AG04450 (cell line): ENCODE results near the gene TTBK1. TPM values are rescaled to one million over a fixed set of nuclear protein-coding genes. Genes with fewer than 3 reads are reported as not detected.

Experiments
- CTCF ChIA-PET: fragments of 300-600, 350-600 bp; formaldehyde crosslinking; extraction: SDS; loops from one replicate; lab custom pipeline; 2022; ENCODE audit warnings: antibody characterized with exemption, inconsistent platforms; lab: Charles Lee
- POLR2A ChIA-PET: fragments of 350-600 bp; formaldehyde crosslinking; extraction: SDS; loops from one replicate; lab custom pipeline; 2021; ENCODE audit warnings: antibody characterized with exemption, inconsistent platforms; lab: Yijun Ruan, JAX
- DNase-seq: peaks from one replicate; pipeline ENCODE4 v3.0.0-alpha.2; 2011; ENCODE audit warnings: low read depth, low spot score
- H3K27ac ChIP-seq: one replicate; pipeline ENCODE4 v1.5.1; 2012; ENCODE audit warnings: low read depth, low read length, control low read depth
- H3K27me3 ChIP-seq: one replicate; pipeline ENCODE4 v1.6.0; 2012; ENCODE audit warnings: low read length; ENCODE audit not compliant: control insufficient read depth, insufficient read depth
- H3K4me3 ChIP-seq: 2 replicates; pipeline ENCODE4 v1.5.1; 2011; ENCODE audit warnings: mild to moderate bottlenecking, low read depth, low read length, control low read depth
- H3K9me3 ChIP-seq: 2 replicates; pipeline ENCODE4 v1.5.1; 2012; ENCODE audit warnings: low read length; ENCODE audit not compliant: control insufficient read depth, insufficient read depth
- CTCF ChIP-seq: IDR thresholded peaks from 2 replicates; pipeline ENCODE4 v1.5.1; 2011; ENCODE audit warnings: low read depth, low read length, control low read depth, inconsistent platforms
- polyA plus RNA-seq: library from polyadenylated mRNA; depleted of rRNA; stranded (reverse); fragments of >200 nt; gene quantifications from 2 replicates; pipeline ENCODE4 v1.2.3, GENCODE V29; 2011

TTBK1 gene
- polyA plus RNA-seq, 1 experiment = not detected

- H3K4me3 ChIP-seq = no peak overlapping the region
- DNase-seq = no peak
- ChIA-PET POLR2A (no interaction called here), CTCF (interaction anchor here (1.8 kb wide), 1 partner anchor 25 kb away, joined by 4 read pairs; no protein-coding TSS in a partner anchor)
- no peak for TF ChIP-seq CTCF
- no peaks in the 10 kb centered on the region; the same call in 1 of the 2 replicates for H3K9me3 ChIP-seq
- no peak overlapping the region for H3K27ac ChIP-seq
- peaks cover 41% of the 10 kb centered on the region for H3K27me3 ChIP-seq
Observed at GRCh38 chr6:43310134-43310533, 66.9 kb downstream of the TTBK1 start.

- Histone ChIP-seq H3K9me3 (no peaks in the 10 kb centered on the region; the same call in 1 of the 2 replicates), H3K4me3 (no peak overlapping the region), H3K27me3 (peaks cover 42% of the 10 kb centered on the region), H3K27ac (no peak overlapping the region)
- CTCF ChIA-PET = no interaction called here
- DNase-seq = no peak
- no peak for TF ChIP-seq CTCF
- POLR2A ChIA-PET = no interaction called here
Observed at GRCh38 chr6:43310624-43311023, 67.3 kb downstream of the TTBK1 start.

- no peaks in the 10 kb centered on the region; the same call in 1 of the 2 replicates for H3K9me3 ChIP-seq
Observed at GRCh38 chr6:43311666-43312065, 68.4 kb downstream of the TTBK1 start.

GRCh38 chr6:43313813-43314212 lies 70.5 kb downstream of the TTBK1 start:
- Histone ChIP-seq H3K9me3 (no peaks in the 10 kb centered on the region), H3K27ac (no peak overlapping the region), H3K27me3 (peaks cover 34% of the 10 kb centered on the region), H3K4me3 (no peak overlapping the region)
- DNase-seq = no peak
- no peak for TF ChIP-seq CTCF
- POLR2A ChIA-PET = no interaction called here
- CTCF ChIA-PET = no interaction called here

More at GRCh38 chr6:43311666-43312065, 68.4 kb downstream of the TTBK1 start:
- POLR2A ChIA-PET = no interaction called here
- TF ChIP-seq CTCF = no peak
- no peak for DNase-seq
- Histone ChIP-seq H3K27ac (no peak overlapping the region), H3K27me3 (peaks cover 48% of the 10 kb centered on the region), H3K4me3 (no peak overlapping the region)
- CTCF ChIA-PET = no interaction called here

GRCh38 chr6:43318011-43318410 lies 74.7 kb downstream of the TTBK1 start:
- Histone ChIP-seq H3K27me3 (peaks cover 22% of the 10 kb centered on the region), H3K4me3 (no peak overlapping the region), H3K9me3 (no peaks in the 10 kb centered on the region), H3K27ac (no peak overlapping the region)
- ChIA-PET CTCF (no interaction called here), POLR2A (no interaction called here)
- no peak for TF ChIP-seq CTCF
- no peak for DNase-seq
